Activated CD8-positive, alpha-beta T cell treated with anti-CD3 and anti-CD28 coated beads for 36 hours (primary cell): ENCODE measurements around the gene GNG7. TPM values are rescaled to one million over a fixed set of nuclear protein-coding genes. Genes with fewer than 3 reads are reported as not detected.

Source experiments
- ATAC-seq: fragments of 200-7000 bp; cut with Tn5 transposase; one replicate; pipeline ENCODE4 v1.10.0; 2021; ENCODE audit warnings: mild to moderate bottlenecking, moderate library complexity
- CTCF ChIA-PET: fragments of 350-600 bp; sonication (Branson Sonifier 250); formaldehyde crosslinking; loops from one replicate; lab custom pipeline; 2021; ENCODE audit warnings: antibody characterized with exemption; lab: Charles Lee
- POLR2A ChIA-PET: fragments of 350-600 bp; sonication (Branson Sonifier 250); formaldehyde crosslinking; loops from one replicate; lab custom pipeline; 2021; ENCODE audit warnings: antibody characterized with exemption; lab: Charles Lee
- DNase-seq: peaks from one replicate; pipeline ENCODE4 v3.0.0-alpha.2; 2020
- H3K27ac Mint-ChIP-seq: one replicate; pipeline ENCODE4 v1.8.0; 2021; ENCODE audit warnings: mild to moderate bottlenecking, mixed read lengths
- H3K27me3 Mint-ChIP-seq: one replicate; pipeline ENCODE4 v1.8.0; 2021; ENCODE audit warnings: mixed read lengths
- H3K36me3 Mint-ChIP-seq: one replicate; pipeline ENCODE4 v1.8.0; 2021; ENCODE audit warnings: low read depth, mixed read lengths
- H3K4me1 Mint-ChIP-seq: one replicate; pipeline ENCODE4 v1.8.0; 2021; ENCODE audit warnings: low read depth, mixed read lengths
- H3K4me3 Mint-ChIP-seq: one replicate; pipeline ENCODE4 v1.8.0; 2021; ENCODE audit warnings: mild to moderate bottlenecking, moderate library complexity, mixed read lengths
- H3K9me3 Mint-ChIP-seq: one replicate; pipeline ENCODE4 v1.8.0; 2021; ENCODE audit warnings: mixed read lengths
- intact Hi-C: fragments of 100-400 bp; cut with micrococcal nuclease; formaldehyde crosslinking; loops from one replicate; pipeline ENCODE4 v1.10.0; 2022
- total RNA-seq, 2 experiments: library from RNA; stranded (reverse); gene quantifications; one replicate each; pipeline ENCODE4 v1.2.3, GENCODE V29; 2021
- TF ChIP-seq, protein P1 (sequence below): fragments of 200-600 bp; IDR thresholded peaks from one replicate; pipeline ENCODE4 v1.8.0; 2022; ENCODE audit warnings: antibody characterized with exemption, mild to moderate bottlenecking

GNG7 gene
- total RNA-seq, 2 experiments from 2014 or later: 0.27 to 0.32 TPM

DNA sequence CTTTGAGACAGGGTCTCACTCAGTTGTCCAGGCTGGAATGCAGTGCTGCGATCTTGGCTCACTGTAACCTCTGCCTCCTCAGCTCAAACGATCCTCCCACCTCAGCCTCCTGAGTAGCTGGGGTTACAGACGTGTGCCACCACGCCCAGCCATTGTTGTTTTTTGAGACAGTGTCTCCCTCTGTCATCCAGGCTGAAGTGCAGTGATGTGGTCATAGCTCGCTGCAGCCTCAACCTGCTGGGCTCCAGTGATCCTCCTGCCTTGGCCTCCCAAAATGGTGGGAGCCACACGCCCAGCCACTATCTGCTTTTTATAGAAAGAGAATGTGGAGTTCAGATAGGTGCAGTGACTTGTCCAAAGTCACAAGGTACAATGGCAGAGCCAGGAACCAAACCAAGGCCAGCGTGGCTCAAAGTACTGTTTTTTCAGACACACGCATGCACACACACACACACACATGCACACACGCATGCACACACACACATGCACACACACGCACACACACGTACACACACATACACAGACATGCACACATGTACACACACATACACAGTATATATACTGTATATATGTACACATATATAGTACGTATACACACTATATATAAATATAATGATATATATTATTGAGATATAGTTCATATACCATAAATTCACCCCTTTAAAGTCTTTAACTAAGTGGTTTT is 220.0 kb downstream of the GNG7 start:
- no peak overlapping the region for H3K4me3 Mint-ChIP-seq
- ChIA-PET POLR2A (no interaction called here), CTCF (no interaction called here)
- peaks cover 12% of the 10 kb centered on the region for H3K4me1 Mint-ChIP-seq
- H3K27me3 Mint-ChIP-seq: peaks cover 2% of the 10 kb centered on the region
- H3K27ac Mint-ChIP-seq: no peak overlapping the region
- intact Hi-C loops: no loop called here
- H3K9me3 Mint-ChIP-seq: peaks cover 21% of the 10 kb centered on the region
- ATAC-seq: no peak
- TF ChIP-seq, protein P1, sequence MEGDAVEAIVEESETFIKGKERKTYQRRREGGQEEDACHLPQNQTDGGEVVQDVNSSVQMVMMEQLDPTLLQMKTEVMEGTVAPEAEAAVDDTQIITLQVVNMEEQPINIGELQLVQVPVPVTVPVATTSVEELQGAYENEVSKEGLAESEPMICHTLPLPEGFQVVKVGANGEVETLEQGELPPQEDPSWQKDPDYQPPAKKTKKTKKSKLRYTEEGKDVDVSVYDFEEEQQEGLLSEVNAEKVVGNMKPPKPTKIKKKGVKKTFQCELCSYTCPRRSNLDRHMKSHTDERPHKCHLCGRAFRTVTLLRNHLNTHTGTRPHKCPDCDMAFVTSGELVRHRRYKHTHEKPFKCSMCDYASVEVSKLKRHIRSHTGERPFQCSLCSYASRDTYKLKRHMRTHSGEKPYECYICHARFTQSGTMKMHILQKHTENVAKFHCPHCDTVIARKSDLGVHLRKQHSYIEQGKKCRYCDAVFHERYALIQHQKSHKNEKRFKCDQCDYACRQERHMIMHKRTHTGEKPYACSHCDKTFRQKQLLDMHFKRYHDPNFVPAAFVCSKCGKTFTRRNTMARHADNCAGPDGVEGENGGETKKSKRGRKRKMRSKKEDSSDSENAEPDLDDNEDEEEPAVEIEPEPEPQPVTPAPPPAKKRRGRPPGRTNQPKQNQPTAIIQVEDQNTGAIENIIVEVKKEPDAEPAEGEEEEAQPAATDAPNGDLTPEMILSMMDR: no peak
- peaks cover 15% of the 10 kb centered on the region for H3K36me3 Mint-ChIP-seq
- DNase-seq: no peak

DNA sequence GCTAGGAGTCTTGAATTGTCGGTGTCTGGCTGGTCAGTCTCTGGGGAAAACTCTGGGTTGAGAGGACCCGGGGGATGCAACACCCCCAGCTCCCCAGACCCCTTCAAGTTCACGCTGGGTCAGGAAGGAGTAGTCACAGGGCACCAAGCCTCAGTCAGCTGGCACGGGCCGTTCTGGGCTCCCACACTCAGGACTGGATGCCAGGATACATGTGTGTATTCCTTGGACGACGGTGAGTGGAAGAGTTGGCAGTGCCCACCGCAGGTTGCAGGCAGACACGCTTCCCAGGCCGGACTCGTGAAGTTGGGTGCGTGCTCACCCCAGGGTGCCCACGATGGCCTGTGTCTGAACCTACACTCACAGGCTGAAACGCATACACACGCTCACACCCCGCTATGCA is 221.0 kb downstream of the GNG7 start:
- Mint-ChIP-seq H3K27ac (no peak overlapping the region), H3K9me3 (peaks cover 21% of the 10 kb centered on the region), H3K4me1 (peaks cover 12% of the 10 kb centered on the region), H3K4me3 (no peak overlapping the region), H3K27me3 (peaks cover 2% of the 10 kb centered on the region), H3K36me3 (peaks cover 25% of the 10 kb centered on the region)
- CTCF ChIA-PET: interaction anchor here (2.3 kb wide), 1 partner anchor 129 kb away, joined by 16 read pairs; no protein-coding TSS in a partner anchor
- TF ChIP-seq, protein P1: no peak
- ATAC-seq (no peak), DNase-seq (no peak)
- POLR2A ChIA-PET: no interaction called here
- intact Hi-C loops: no loop called here

DNA sequence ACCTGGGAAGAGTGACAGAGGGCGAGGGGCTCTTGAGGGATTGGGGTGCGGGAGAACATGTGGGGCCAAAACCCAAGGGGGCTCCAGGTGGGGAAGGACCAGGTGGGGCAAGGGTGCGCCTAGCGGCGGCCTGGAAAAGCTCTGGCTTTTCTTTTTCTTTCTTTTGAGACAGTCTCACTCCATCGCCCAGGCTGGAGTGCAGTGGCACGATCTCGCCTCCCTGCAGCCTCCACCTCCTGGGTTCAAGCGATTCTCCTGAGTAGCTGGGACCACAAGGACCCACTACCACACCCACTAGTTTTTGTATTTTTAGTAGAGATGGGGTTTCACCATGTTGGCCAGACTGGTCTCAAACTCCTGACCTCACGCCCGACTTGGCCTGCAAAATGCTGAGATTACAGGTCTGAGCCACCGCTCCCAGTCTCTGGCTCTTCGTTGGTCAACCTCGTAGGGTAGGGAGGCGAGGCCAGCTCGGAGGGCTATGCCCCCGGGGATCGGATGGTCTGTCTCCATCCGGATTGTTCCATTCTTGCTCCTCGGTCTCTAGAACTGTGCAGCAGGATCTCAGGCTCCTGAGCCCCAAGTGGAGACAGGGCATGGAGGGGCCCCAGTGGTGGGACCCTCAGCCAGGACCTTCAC is 222.8 kb downstream of the GNG7 start:
- ATAC-seq (no peak), DNase-seq (peak; percentile 52)
- Mint-ChIP-seq H3K27me3 (no peaks in the 10 kb centered on the region), H3K36me3 (peaks cover 32% of the 10 kb centered on the region), H3K4me1 (peaks cover 13% of the 10 kb centered on the region), H3K27ac (peak overlapping the region; percentile 64), H3K9me3 (peaks cover 21% of the 10 kb centered on the region), H3K4me3 (peak overlapping the region; percentile 99)
- ChIA-PET POLR2A (interaction anchor here (0.9 to 6.2 kb wide), 6 partner anchors 24 to 138 kb away, joined by 3 to 168 read pairs (median 5); no protein-coding TSS in a partner anchor), CTCF (interaction anchor here (0.8 to 2.3 kb wide), 5 partner anchors 82 to 141 kb away, joined by 3 to 16 read pairs (median 8); no protein-coding TSS in a partner anchor)
- intact Hi-C loops: loop anchor here (2.0 to 5.0 kb wide), 2 partner anchors 73 to 129 kb away; no protein-coding TSS in a partner anchor
- TF ChIP-seq, protein P1: peak; percentile 28

DNA sequence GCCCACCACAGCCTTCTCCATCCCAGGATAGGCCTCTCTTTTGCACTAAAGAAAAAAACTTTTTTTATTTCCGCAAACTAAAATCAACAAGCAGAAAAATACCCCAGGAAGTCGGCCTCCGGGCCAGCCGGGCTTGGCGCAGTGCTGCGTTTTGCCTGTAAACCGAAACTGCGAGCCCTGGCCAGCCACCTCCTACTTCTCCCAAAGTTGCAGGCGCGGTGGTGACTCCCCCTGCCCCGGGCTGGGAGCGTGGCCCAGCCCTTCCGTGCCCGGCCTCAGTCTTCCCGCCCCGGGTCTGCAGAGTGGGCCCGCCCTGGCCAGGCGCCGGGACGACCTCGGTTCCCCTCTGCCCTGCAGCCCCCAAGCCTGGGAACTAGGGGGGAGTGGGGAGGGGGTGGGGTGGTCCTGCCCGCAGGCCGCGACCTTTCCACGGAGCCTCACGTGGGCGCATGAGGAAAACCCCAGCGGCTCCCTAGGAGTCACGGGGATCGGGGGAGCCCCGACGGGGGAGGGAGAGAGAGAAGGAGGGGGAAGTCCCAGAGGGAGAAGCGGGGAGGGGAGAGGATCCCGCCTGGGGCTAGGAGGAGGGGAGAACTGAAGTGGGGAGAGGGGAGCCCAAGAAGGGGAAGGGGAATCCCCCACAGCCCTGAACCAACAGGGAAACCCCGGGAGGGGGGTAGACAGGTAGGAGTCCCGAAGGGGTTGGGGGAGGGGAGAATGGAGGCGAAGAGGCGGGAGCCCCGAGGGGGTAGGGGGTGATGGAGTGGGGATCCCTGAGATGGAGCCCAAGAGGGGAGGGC is 223.5 kb downstream of the GNG7 start:
- intact Hi-C loops: loop anchor here (2.0 to 5.0 kb wide), 2 partner anchors 73 to 130 kb away; no protein-coding TSS in a partner anchor
- H3K27ac Mint-ChIP-seq: peak overlapping the region; percentile 90
- TF ChIP-seq, protein P1: no peak
- no peaks in the 10 kb centered on the region for H3K27me3 Mint-ChIP-seq
- peaks cover 19% of the 10 kb centered on the region for H3K4me1 Mint-ChIP-seq
- ChIA-PET POLR2A (interaction anchor here (1.8 to 6.2 kb wide), 10 partner anchors 9 to 139 kb away, joined by 7 to 168 read pairs (median 40); no protein-coding TSS in a partner anchor), CTCF (interaction anchor here (0.7 to 4.2 kb wide), 11 partner anchors 14 to 142 kb away, joined by 3 to 87 read pairs (median 7); no protein-coding TSS in a partner anchor)
- H3K36me3 Mint-ChIP-seq: peaks cover 32% of the 10 kb centered on the region
- peak overlapping the region; percentile 99 for H3K4me3 Mint-ChIP-seq
- peak; percentile 81 for DNase-seq
- H3K9me3 Mint-ChIP-seq: peaks cover 18% of the 10 kb centered on the region
- ATAC-seq: peak; percentile 14
